Measurements from ENCODE around the gene GIT2.
A peak's percentile ranks its signal among the peaks of the same experiment; 100 is the strongest.

Gene GIT2

GRCh38 chr12:109894939-109895338, 101.2 kb downstream of the GIT2 start:
- H3K36me3 ChIP-seq (ENCODE audit: insufficient read depth, low read length) = no peaks in the 10 kb centered on the region
- DNase-seq = no peak
- no peak overlapping the region for H3K27ac ChIP-seq (ENCODE audit: low read length)
- no peaks in the 10 kb centered on the region for H3K27me3 ChIP-seq (ENCODE audit: insufficient read depth, low read length, poor library complexity)
- H3K9me3 ChIP-seq (ENCODE audit: insufficient read depth, low read length, severe bottlenecking) = no peaks in the 10 kb centered on the region
- no peak overlapping the region for H3K4me2 ChIP-seq (ENCODE audit: insufficient read depth, low read length)
- TF ChIP-seq EZH2 (IDR thresholded peaks at IDR 0.05; ENCODE audit: borderline replicate concordance, low read depth, low read length, severe bottlenecking) = no peak
- no peak for TF ChIP-seq CTCF (IDR thresholded peaks at IDR 0.05; ENCODE audit: borderline replicate concordance, extremely low read depth, low read length, poor library complexity, severe bottlenecking)
- no peak overlapping the region for H3K4me3 ChIP-seq (ENCODE audit: low read depth in 1 of 2, low read length in 2 of 2)
- no peaks in the 10 kb centered on the region for H4K20me1 ChIP-seq (ENCODE audit: insufficient read depth, low read length)
- H2AFZ ChIP-seq (ENCODE audit: low read depth, low read length) = no peak overlapping the region
- peaks cover 12% of the 10 kb centered on the region for H3K4me1 ChIP-seq (ENCODE audit: insufficient read depth, low read length)
- ATAC-seq (ENCODE audit: insufficient read depth, low read depth) = no peak
- no peak overlapping the region for H3K9ac ChIP-seq (ENCODE audit: low read depth, low read length)
- H3K79me2 ChIP-seq (ENCODE audit: insufficient read depth, low read length) = no peaks in the 10 kb centered on the region

- no peaks in the 10 kb centered on the region for H4K20me1 ChIP-seq (ENCODE audit: insufficient read depth, low read length)
- H3K27me3 ChIP-seq (ENCODE audit: insufficient read depth, low read length, poor library complexity) = no peaks in the 10 kb centered on the region
- TF ChIP-seq CTCF (IDR thresholded peaks at IDR 0.05; ENCODE audit: borderline replicate concordance, extremely low read depth, low read length, poor library complexity, severe bottlenecking) (no peak), EZH2 (IDR thresholded peaks at IDR 0.05; ENCODE audit: borderline replicate concordance, low read depth, low read length, severe bottlenecking) (no peak)
- H3K9ac ChIP-seq (ENCODE audit: low read depth, low read length) = no peak overlapping the region
- no peaks in the 10 kb centered on the region for H3K79me2 ChIP-seq (ENCODE audit: insufficient read depth, low read length)
- peaks cover 5% of the 10 kb centered on the region; the same call in 1 of the 2 replicates for H3K4me1 ChIP-seq (ENCODE audit: insufficient read depth, low read length)
- no peaks in the 10 kb centered on the region for H3K36me3 ChIP-seq (ENCODE audit: insufficient read depth, low read length)
- ATAC-seq (ENCODE audit: insufficient read depth, low read depth) (no peak), DNase-seq (no peak)
- no peak overlapping the region for H3K4me3 ChIP-seq (ENCODE audit: low read depth in 1 of 2, low read length in 2 of 2)
- H3K9me3 ChIP-seq (ENCODE audit: insufficient read depth, low read length, severe bottlenecking) = no peaks in the 10 kb centered on the region
- H3K27ac ChIP-seq (ENCODE audit: low read length) = no peak overlapping the region
- H3K4me2 ChIP-seq (ENCODE audit: insufficient read depth, low read length) = no peak overlapping the region
- no peak overlapping the region for H2AFZ ChIP-seq (ENCODE audit: low read depth, low read length)
Measured at GRCh38 chr12:109893261-109893995, 102.7 kb downstream of the GIT2 start.

- no peak overlapping the region for H3K27ac ChIP-seq (ENCODE audit: low read length)
- H3K27me3 ChIP-seq (ENCODE audit: insufficient read depth, low read length, poor library complexity) = no peaks in the 10 kb centered on the region
- H3K9me3 ChIP-seq (ENCODE audit: insufficient read depth, low read length, severe bottlenecking) = no peaks in the 10 kb centered on the region
- H3K9ac ChIP-seq (ENCODE audit: low read depth, low read length) = no peak overlapping the region
- peaks cover 5% of the 10 kb centered on the region; the same call in 1 of the 2 replicates for H3K4me1 ChIP-seq (ENCODE audit: insufficient read depth, low read length)
- peak; percentile 83 for ATAC-seq (ENCODE audit: insufficient read depth, low read depth)
- H3K79me2 ChIP-seq (ENCODE audit: insufficient read depth, low read length) = no peaks in the 10 kb centered on the region
- peak overlapping the region; percentile 47; the same call in 1 of the 2 replicates for H3K4me2 ChIP-seq (ENCODE audit: insufficient read depth, low read length)
- no peak for TF ChIP-seq CTCF (IDR thresholded peaks at IDR 0.05; ENCODE audit: borderline replicate concordance, extremely low read depth, low read length, poor library complexity, severe bottlenecking)
- TF ChIP-seq EZH2 (IDR thresholded peaks at IDR 0.05; ENCODE audit: borderline replicate concordance, low read depth, low read length, severe bottlenecking) = no peak
- no peak overlapping the region for H2AFZ ChIP-seq (ENCODE audit: low read depth, low read length)
- DNase-seq = peak; percentile 30
- H4K20me1 ChIP-seq (ENCODE audit: insufficient read depth, low read length) = no peaks in the 10 kb centered on the region
- no peaks in the 10 kb centered on the region for H3K36me3 ChIP-seq (ENCODE audit: insufficient read depth, low read length)
- H3K4me3 ChIP-seq (ENCODE audit: low read depth in 1 of 2, low read length in 2 of 2) = no peak overlapping the region
Measured at GRCh38 chr12:109892748-109893147, 103.4 kb downstream of the GIT2 start.
